ENCODE results near the gene MUC5B.

- no peak for TF ChIP-seq CTCF (IDR thresholded peaks at IDR 0.05)
- TF ChIP-seq ZFX (IDR thresholded peaks at IDR 0.05; ENCODE audit: borderline replicate concordance), result no peak
Observed at GRCh38 chr11:1276041-1276790, 53.4 kb downstream of the MUC5B start.
